Measurements from ENCODE around the gene CD44. TPM values are rescaled to one million over a fixed set of nuclear protein-coding genes. Genes with fewer than 3 reads are reported as not detected.

CD44 gene
- polyA plus RNA-seq, 1 of the 3 experiments (the other 2 are of a cell fraction) = 457 TPM

DNA sequence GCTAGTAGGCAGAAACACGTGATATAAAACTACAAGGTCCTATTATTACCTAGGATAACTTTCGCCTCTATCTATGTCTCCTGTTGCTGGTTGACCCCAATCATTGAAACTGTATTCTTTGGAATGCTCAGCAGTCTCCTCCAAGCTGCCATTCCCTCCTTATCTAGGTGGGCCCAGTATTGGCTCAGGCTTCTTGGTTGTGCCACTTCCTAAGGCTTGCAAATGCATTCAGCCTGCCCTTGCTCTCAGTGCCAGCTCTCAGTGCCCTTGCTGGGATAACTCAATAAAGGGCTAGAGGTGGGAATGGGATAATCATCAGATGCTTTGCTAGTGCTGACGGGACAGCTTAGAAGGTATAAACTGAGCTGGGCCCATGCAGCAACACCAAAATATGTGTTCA lies 13.6 kb downstream of the CD44 start:
- Histone ChIP-seq H3K27me3 (ENCODE audit: insufficient read depth) (no peaks in the 10 kb centered on the region), H3K4me2 (no peak overlapping the region), H4K20me1 (ENCODE audit: insufficient read depth) (peaks cover 91% of the 10 kb centered on the region), H3K79me2 (ENCODE audit: insufficient read depth) (peaks cover 100% of the 10 kb centered on the region), H2AFZ (ENCODE audit: low read depth) (no peak overlapping the region), H3K4me1 (ENCODE audit: control insufficient read depth in 1 of 2, insufficient read depth in 2 of 2, low read depth in 1 of 2, low read length in 1 of 2) (peaks cover 0 to 28% of the 10 kb centered on the region in 2 experiments; a peak in 2 of 4 replicates), H3F3A (replicated peaks; ENCODE audit: insufficient read depth) (peaks cover 32% of the 10 kb centered on the region), H3K27ac (ENCODE audit: low read depth in 2 of 2, low read length in 1 of 2) (no peak overlapping the region), H3K4me3 (ENCODE audit: low read depth in 2 of 2, low read length in 1 of 2) (no peak overlapping the region), H3K9ac (no peak overlapping the region), H3K36me3 (replicated peaks in 1 of 2; ENCODE audit: control insufficient read depth in 1 of 2, insufficient read depth in 2 of 2, low read length in 1 of 2) (peaks cover 0 to 70% of the 10 kb centered on the region in 2 experiments), H3K9me2 (no peaks in the 10 kb centered on the region), H3K9me3 (no peaks in the 10 kb centered on the region)
- DNase-seq = no peak
- 96% methylated on average over 3 of the region's 3 CpGs for WGBS (ENCODE audit: low lambda C conversion rate)
- CTCF ChIA-PET = no interaction called here
- TF ChIP-seq GABPA (IDR thresholded peaks at IDR 0.05; ENCODE audit: low read depth) (no peak), USF2 (IDR thresholded peaks at IDR 0.05; ENCODE audit: borderline replicate concordance, low read depth, low read length) (no peak), SMC3 (IDR thresholded peaks at IDR 0.05; ENCODE audit: low read depth, low read length) (no peak), GATA2 (CRISPR knock-in tag; IDR thresholded peaks at IDR 0.05) (no peak), REST (IDR thresholded peaks at IDR 0.05; ENCODE audit: low read depth, low read length) (no peak), MEF2A (IDR thresholded peaks at IDR 0.05; ENCODE audit: borderline replicate concordance, low read depth) (no peak), EZH2phosphoT487 (IDR thresholded peaks at IDR 0.05; ENCODE audit: borderline replicate concordance, low read depth) (no peak), SIN3A (IDR thresholded peaks at IDR 0.05; ENCODE audit: borderline replicate concordance, low read depth, low read length) (no peak), MAX (IDR thresholded peaks at IDR 0.05; ENCODE audit: low read depth) (no peak), RCOR1 (IDR thresholded peaks at IDR 0.05; ENCODE audit: low read length) (no peak)
- TF ChIP-seq, protein P1, sequence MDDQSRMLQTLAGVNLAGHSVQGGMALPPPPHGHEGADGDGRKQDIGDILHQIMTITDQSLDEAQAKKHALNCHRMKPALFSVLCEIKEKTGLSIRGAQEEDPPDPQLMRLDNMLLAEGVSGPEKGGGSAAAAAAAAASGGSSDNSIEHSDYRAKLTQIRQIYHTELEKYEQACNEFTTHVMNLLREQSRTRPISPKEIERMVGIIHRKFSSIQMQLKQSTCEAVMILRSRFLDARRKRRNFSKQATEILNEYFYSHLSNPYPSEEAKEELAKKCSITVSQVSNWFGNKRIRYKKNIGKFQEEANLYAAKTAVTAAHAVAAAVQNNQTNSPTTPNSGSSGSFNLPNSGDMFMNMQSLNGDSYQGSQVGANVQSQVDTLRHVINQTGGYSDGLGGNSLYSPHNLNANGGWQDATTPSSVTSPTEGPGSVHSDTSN (IDR thresholded peaks at IDR 0.05) = no peak
- POLR2A ChIA-PET = no interaction called here

DNA sequence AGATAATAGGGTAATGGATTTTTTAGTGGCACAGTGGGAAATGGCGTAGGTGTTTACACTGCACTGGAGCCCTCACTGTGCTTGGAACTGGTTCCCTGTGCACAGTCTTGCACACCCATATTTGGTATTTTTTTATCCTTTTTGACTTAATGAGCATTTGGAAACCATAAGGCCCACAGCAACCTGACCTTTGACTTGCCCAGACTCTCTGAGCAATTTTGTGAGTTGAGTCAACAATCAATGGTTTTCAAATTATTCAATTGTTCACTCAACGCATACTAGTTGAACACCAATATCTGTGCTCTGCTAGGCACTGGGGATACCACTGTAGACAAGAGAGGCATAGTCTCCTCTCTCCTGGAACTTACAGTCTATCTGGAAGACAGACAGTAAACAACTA lies 14.3 kb downstream of the CD44 start:
- Histone ChIP-seq H3K4me1 (ENCODE audit: control insufficient read depth in 1 of 2, insufficient read depth in 2 of 2, low read depth in 1 of 2, low read length in 1 of 2) (peaks cover 0 to 35% of the 10 kb centered on the region in 2 experiments; a peak in 2 of 4 replicates), H3K9ac (no peak overlapping the region), H3K36me3 (replicated peaks in 1 of 2; ENCODE audit: control insufficient read depth in 1 of 2, insufficient read depth in 2 of 2, low read length in 1 of 2) (peaks cover 0 to 65% of the 10 kb centered on the region in 2 experiments), H3F3A (replicated peaks; ENCODE audit: insufficient read depth) (peaks cover 33% of the 10 kb centered on the region), H3K79me2 (ENCODE audit: insufficient read depth) (peaks cover 100% of the 10 kb centered on the region), H3K9me2 (no peaks in the 10 kb centered on the region), H3K4me2 (no peak overlapping the region), H3K4me3 (ENCODE audit: low read depth in 2 of 2, low read length in 1 of 2) (no peak overlapping the region), H2AFZ (ENCODE audit: low read depth) (no peak overlapping the region), H4K20me1 (ENCODE audit: insufficient read depth) (peaks cover 92% of the 10 kb centered on the region), H3K9me3 (no peaks in the 10 kb centered on the region), H3K27me3 (ENCODE audit: insufficient read depth) (no peaks in the 10 kb centered on the region), H3K27ac (ENCODE audit: low read depth in 2 of 2, low read length in 1 of 2) (no peak overlapping the region)
- no peak for DNase-seq
- TF ChIP-seq FOXJ3 (CRISPR knock-in tag; IDR thresholded peaks at IDR 0.05) = no peak
- no peak for TF ChIP-seq SMC3 (IDR thresholded peaks at IDR 0.05; ENCODE audit: low read depth, low read length)
- CTCF ChIA-PET = no interaction called here
- POLR2A ChIA-PET = no interaction called here
- 95% methylated on average over 2 of the region's 2 CpGs for WGBS (ENCODE audit: low lambda C conversion rate)
